ENCODE data around the gene COL13A1.

Gene COL13A1

GRCh38 chr10:69884686-69885085 is 83.0 kb downstream of the COL13A1 start:
- no peak for TF ChIP-seq RARB (CRISPR knock-in tag; IDR thresholded peaks at IDR 0.05)
- TF ChIP-seq ZNF70 (CRISPR knock-in tag; IDR thresholded peaks at IDR 0.05), result no peak
- TF ChIP-seq TSHZ2 (CRISPR knock-in tag; IDR thresholded peaks at IDR 0.05), result no peak
- TF ChIP-seq, protein P1, sequence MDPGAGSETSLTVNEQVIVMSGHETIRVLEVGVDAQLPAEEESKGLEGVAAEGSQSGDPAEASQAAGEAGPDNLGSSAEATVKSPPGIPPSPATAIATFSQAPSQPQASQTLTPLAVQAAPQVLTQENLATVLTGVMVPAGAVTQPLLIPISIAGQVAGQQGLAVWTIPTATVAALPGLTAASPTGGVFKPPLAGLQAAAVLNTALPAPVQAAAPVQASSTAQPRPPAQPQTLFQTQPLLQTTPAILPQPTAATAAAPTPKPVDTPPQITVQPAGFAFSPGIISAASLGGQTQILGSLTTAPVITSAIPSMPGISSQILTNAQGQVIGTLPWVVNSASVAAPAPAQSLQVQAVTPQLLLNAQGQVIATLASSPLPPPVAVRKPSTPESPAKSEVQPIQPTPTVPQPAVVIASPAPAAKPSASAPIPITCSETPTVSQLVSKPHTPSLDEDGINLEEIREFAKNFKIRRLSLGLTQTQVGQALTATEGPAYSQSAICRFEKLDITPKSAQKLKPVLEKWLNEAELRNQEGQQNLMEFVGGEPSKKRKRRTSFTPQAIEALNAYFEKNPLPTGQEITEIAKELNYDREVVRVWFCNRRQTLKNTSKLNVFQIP (CRISPR knock-in tag; IDR thresholded peaks at IDR 0.05; ENCODE audit: borderline replicate concordance, low read depth), result no peak
- TF ChIP-seq ZC3H10 (CRISPR knock-in tag; IDR thresholded peaks at IDR 0.05), result no peak
- TF ChIP-seq ZNF565 (CRISPR knock-in tag; conservative IDR thresholded peaks at IDR 0.05; ENCODE audit: low read depth), result no peak
- TF ChIP-seq TOX (CRISPR knock-in tag; IDR thresholded peaks at IDR 0.05; ENCODE audit: borderline replicate concordance), result no peak
- TF ChIP-seq PATZ1 (CRISPR knock-in tag; IDR thresholded peaks at IDR 0.05; ENCODE audit: borderline replicate concordance), result no peak
- no peak for TF ChIP-seq ZFP3 (CRISPR knock-in tag; IDR thresholded peaks at IDR 0.05)
- TF ChIP-seq ESRRG (CRISPR knock-in tag; IDR thresholded peaks at IDR 0.05), result no peak
- TF ChIP-seq GLIS3 (CRISPR knock-in tag; IDR thresholded peaks at IDR 0.05), result no peak
- no peak for TF ChIP-seq BACH2 (CRISPR knock-in tag; IDR thresholded peaks at IDR 0.05; ENCODE audit: borderline replicate concordance)
- no peak for TF ChIP-seq PPARA (CRISPR knock-in tag; IDR thresholded peaks at IDR 0.05; ENCODE audit: borderline replicate concordance)
- TF ChIP-seq SNAI2 (CRISPR knock-in tag; IDR thresholded peaks at IDR 0.05), result no peak
- TF ChIP-seq ARNTL (CRISPR knock-in tag; IDR thresholded peaks at IDR 0.05; ENCODE audit: borderline replicate concordance, low read depth), result no peak
- no peak for TF ChIP-seq CSDC2 (CRISPR knock-in tag; IDR thresholded peaks at IDR 0.05)
- no peak for TF ChIP-seq CSRNP3 (CRISPR knock-in tag; IDR thresholded peaks at IDR 0.05)
- TF ChIP-seq ZFP30 (CRISPR knock-in tag; IDR thresholded peaks at IDR 0.05), result no peak
- TF ChIP-seq ISL1 (CRISPR knock-in tag; IDR thresholded peaks at IDR 0.05), result no peak
- no peak for TF ChIP-seq ZNF8 (CRISPR knock-in tag; IDR thresholded peaks at IDR 0.05)
- no peak for ATAC-seq

- TF ChIP-seq ZFP3 (CRISPR knock-in tag; IDR thresholded peaks at IDR 0.05) (no peak), RARB (CRISPR knock-in tag; IDR thresholded peaks at IDR 0.05) (no peak), TOX (CRISPR knock-in tag; IDR thresholded peaks at IDR 0.05; ENCODE audit: borderline replicate concordance) (no peak), ZC3H10 (CRISPR knock-in tag; IDR thresholded peaks at IDR 0.05) (no peak), TSHZ2 (CRISPR knock-in tag; IDR thresholded peaks at IDR 0.05) (no peak), ISL1 (CRISPR knock-in tag; IDR thresholded peaks at IDR 0.05) (no peak), CSDC2 (CRISPR knock-in tag; IDR thresholded peaks at IDR 0.05) (no peak)
- TF ChIP-seq, protein P1 (CRISPR knock-in tag; IDR thresholded peaks at IDR 0.05; ENCODE audit: borderline replicate concordance, low read depth), result no peak
- ATAC-seq, result peak; percentile 79
Observed at GRCh38 chr10:69885379-69886013, 83.8 kb downstream of the COL13A1 start.

Measured in SK-N-SH treated with all-trans-retinoic acid at 6 μM for 48 hours (cell line).